DMS153 (cell line): ENCODE measurements around the gene PHRF1.

ENCODE experiments used
- DNase-seq: peaks from one replicate; lab custom pipeline; 2025; lab: John Stamatoyannopoulos, UW

The PHRF1 gene

DNA sequence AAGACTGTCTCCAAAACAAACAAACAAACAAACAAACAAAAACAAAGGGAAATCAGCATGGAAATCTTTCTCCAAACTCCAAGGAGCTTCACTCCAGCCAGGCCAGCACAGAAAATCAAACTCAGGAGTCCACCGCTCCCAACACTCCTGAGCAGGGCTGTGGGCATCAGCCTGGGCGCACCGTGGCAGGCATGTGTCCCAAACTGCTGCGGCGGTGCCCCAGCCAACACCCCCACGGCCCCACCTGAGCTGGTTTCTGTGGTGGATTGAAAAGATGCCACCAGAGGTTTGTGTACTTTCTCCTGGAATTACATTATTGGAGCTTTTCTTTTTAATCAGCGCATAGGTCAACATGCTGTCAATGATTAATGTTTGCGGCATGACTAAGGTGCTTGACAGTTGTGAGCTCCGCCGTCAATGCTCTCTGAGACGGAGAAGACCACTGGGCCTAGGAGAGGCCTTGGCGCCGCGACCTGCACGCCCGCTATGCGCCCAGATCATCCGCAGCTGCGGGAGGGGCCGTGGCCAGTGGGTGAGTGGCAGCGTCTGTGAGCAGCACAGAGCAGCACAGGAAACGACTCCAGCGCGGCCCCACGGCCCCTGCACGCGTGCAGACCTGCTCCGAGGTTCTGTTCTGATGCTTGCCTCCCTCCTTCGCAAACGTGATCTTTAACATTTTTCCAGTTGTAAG is 78.9 kb downstream of the PHRF1 start:
- DNase-seq, result no peak

DNA sequence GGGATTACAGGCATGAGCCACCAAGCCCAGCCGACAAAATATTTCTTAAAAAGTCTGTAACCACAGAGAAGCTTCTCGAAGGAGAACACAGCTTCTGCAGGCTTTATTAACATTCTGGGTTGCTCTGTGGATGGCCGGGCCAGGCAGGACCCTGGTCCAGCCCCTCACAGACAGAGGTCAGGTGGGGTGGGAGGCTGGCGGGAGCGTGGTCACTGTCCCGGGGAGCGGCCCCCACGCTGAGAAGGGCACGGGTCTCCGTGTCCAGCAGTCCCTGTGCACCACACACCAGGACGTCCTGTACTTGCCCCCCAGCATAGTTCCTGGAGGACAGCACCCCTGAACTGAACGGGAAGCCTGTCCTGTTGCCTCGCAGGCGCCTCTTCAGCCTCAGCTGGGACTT is 80.2 kb downstream of the PHRF1 start:
- no peak for DNase-seq

DNA sequence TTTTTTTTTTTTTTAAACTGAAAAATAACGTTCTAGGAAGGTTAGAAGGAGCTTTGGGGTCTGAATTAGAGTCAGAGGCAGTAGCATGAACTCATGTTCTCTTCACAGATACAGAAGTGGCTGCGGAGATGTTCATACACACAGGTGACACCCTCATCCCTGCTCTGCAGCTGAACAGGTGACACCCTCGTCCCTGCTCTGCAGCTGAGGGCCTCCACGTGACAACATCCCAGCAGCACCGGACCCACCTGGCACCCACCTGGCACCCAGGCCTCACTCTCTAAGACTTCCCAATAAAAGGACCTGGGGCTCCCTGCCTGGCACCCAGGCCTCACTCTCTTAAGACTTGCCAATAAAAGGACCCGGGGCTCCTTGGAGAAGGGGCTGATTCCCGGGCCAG is 80.6 kb downstream of the PHRF1 start:
- no peak for DNase-seq

DNA sequence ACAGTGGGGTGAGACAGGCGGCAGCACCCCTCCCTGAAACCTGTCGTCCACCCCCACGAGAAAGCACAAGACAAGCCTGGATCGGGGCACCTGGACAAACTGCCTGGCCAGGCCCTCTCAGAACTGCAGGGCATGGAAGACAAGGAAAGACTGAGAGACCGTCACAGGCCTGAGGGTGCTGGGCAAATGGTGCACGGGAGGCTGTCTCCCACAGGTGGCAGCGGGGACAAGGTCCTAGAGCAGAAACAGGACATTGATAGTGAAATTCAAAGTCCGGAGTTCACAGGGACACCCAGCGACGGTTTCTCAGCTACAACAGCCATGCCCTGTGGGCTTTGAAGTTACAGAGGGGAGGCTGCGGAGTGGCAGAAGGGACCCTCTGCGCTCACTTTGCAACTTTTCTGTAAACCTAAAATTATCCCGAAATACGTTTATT is 81.4 kb downstream of the PHRF1 start:
- DNase-seq, result no peak

DNA sequence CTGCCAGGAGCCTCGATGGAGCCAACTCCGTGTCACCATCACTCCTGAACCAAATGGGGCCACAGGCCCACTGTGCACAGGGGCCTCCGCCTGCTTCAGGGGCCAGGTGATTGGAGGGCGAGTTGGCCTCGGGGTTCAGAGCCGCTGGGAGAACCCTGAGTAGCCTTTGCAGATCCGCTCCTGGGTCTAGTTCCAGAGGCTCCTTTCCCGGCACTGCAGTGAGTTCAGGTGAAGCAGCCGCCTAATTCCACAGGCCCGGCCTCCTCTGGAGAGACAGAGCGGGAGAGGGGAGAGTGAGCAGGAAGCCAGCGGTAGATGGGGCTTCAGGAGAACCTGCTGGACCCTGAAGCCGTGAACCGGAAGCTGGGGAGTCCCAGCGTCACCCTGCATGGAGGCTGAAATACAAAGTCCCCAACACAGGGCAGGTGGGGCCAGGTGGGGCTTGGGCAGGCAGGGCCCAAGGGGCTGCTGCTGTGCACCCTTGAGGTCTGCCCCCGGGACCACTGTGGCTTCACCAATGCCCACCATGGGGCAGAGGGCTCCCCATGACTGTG is 83.3 kb downstream of the PHRF1 start:
- no peak for DNase-seq

DNA sequence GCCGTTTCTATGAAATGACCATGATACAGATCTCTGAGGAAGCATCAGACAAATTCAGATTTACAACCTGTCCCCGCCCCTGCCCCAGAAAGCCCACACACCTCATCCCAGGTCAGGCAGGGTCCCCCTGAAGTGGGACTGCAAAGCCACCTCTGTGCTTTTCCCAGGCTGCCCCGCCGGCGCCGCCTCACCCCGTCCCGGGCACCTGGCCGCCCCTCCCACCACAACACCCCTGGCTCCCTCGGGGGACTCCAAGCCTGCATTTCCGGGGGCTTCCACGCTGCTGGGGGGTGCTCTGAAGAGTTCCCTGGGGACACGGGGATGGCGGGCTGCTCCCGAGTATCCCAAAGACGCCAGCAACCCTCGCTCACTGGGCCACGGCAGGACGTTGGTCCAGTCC is 84.0 kb downstream of the PHRF1 start:
- DNase-seq, result no peak

DNA sequence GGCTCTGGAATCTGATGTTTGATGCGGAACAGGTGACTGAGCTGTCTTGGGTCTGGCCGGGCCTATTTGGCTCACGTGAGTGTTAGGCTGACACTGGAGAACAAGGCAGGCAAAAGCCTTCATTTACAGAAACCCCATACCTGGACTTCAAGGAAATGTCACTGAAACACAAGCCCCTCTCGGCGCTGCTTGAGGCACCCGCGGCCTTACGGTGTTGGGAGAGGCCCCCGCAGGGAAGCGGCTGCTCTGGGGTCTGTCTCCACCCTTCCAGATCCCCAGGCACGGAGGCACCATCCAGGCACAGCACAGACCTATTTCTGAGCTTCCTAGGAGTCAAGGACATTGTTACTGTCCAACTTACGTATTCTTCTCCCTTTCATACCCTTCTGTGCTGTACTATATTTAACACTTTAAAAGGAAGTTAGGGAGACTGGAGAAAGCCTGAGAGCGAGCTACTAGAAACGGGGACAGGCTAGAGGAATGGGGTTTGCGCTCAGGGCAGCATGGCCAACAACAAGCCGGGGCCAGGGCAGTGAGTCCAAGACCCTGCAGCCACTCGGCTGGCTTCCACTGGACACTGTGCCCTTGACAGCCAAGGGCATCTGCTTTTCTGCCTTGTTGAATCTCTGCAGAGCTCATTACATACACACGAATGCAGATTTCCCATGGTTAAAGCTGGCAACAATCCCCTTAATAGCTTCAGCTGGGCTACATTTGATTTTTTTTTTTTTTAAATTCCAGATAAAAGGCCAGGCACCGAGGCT is 84.6 kb downstream of the PHRF1 start:
- no peak for DNase-seq
